Measurements from ENCODE around the gene DLG2. TPM values are rescaled to one million over a fixed set of nuclear protein-coding genes. Genes with fewer than 3 reads are reported as not detected.

DLG2 gene
- total RNA-seq, 2 donors from 2014 or later = 5.9 to 7.4 TPM

DNA sequence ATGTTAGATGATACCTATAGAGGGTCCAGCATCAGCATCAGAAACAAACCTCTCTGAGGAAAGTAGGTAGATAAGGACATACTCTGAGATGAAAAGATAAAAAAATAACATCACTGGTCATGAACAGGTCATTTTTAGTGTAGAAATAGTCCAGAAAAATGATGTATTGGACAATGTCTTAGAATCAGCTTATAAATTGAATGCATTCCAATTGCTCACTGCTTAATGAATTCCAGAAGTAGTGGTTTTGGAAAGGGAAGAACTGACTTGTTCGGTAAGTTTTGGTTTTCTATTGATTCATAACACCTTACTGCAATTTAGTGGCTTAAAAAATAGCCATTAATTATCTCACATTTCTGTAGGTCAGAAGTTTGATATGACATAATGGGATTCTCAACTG is 1411.5 kb downstream of the DLG2 start:
- intact Hi-C loops (cut with DNase I) = no loop called here
- DNase-seq (no peak), ATAC-seq (no peak)

- ATAC-seq (no peak), DNase-seq (no peak)
- intact Hi-C loops (cut with DNase I) = no loop called here
Observed at GRCh38 chr11:84214557-84214956, 1412.6 kb downstream of the DLG2 start.

- intact Hi-C loops (cut with DNase I) = no loop called here
- DNase-seq = no peak
Observed at GRCh38 chr11:84212468-84213390, 1414.4 kb downstream of the DLG2 start.

GRCh38 chr11:84211896-84212295 is 1415.2 kb downstream of the DLG2 start:
- no peak for DNase-seq
- intact Hi-C loops (cut with DNase I) = no loop called here
- ATAC-seq = no peak

More at GRCh38 chr11:84212468-84213390, 1414.4 kb downstream of the DLG2 start:
- no peak for ATAC-seq

DNA sequence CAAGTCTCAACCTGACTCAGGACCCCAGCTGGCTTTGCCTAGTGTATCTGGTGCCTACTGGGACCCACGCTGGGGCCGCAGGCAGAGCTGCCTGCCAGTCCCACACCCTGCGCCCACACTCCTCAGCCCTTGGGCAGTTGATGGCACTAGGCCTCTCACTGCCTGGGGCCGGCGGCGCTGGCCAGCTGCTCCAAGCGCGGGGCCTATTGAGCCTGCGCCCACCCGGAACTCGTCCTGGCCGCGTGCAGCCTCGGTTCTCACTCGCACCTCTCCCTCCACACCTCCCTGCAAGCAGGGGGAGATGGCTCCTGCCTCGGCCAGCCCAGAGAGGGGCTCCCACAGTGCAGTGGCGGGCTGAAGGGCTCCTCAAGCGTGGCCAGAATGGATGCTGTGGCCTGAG is 1432.4 kb downstream of the DLG2 start:
- ATAC-seq (no peak), DNase-seq (no peak)
- intact Hi-C loops (cut with DNase I) = no loop called here

GRCh38 chr11:84193706-84194105 is 1433.4 kb downstream of the DLG2 start:
- DNase-seq (no peak), ATAC-seq (no peak)
- intact Hi-C loops (cut with DNase I) = no loop called here

- no peak for DNase-seq
- intact Hi-C loops (cut with DNase I) = no loop called here
- ATAC-seq = no peak
Observed at GRCh38 chr11:84188521-84188920, 1438.6 kb downstream of the DLG2 start.

DNA sequence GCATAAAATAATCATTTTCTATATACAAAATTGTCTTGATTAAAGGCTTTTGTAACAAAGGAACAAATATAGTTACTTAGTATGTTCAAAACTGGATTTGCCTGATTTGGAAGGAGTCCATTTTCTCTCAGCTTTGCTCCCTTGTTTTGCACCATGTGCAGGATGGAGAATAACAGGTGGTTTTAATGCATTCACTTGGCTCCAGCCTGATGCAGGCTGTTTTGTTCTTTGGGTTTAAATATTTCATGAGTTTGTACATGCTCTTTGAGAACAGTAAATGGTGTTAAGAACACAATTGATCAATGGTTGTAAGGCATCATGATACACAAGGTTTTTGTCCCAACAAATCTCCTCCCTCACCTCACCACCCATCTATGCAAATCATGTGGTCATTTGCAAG is 1454.1 kb downstream of the DLG2 start:
- ATAC-seq = no peak
- intact Hi-C loops (cut with DNase I) = no loop called here

GRCh38 chr11:84165139-84165538 is 1462.0 kb downstream of the DLG2 start:
- intact Hi-C loops (cut with DNase I) = no loop called here
- DNase-seq = no peak
- ATAC-seq = no peak

More for the DNA sequence above, 1454.1 kb downstream of the DLG2 start:
- DNase-seq = no peak

GRCh38 chr11:84164728-84165127 is 1462.4 kb downstream of the DLG2 start:
- intact Hi-C loops (cut with DNase I) = no loop called here
- ATAC-seq (no peak), DNase-seq (no peak)

DNA sequence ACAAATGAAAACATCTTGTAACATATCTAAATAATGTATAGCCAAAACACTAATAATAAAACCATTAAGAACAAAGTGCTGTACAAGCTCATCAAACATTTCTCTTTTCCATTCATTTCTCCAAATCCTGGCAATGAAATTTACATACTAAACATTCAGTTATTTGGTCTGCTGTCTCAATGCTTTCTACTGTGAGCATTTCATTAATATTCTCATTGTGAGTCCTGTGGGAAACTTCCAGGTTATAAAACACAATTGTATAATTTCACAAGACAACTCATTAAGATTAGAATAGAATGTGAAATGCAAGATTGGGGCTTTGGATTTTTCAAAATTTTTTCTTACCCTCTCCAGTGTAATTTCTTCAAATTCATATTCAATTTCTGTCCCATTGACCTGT is 1464.0 kb downstream of the DLG2 start:
- intact Hi-C loops (cut with DNase I) = no loop called here
- DNase-seq = no peak
- ATAC-seq = no peak

GRCh38 chr11:84157639-84158038 is 1469.5 kb downstream of the DLG2 start:
- ATAC-seq (no peak), DNase-seq (no peak)
- intact Hi-C loops (cut with DNase I) = no loop called here

DNA sequence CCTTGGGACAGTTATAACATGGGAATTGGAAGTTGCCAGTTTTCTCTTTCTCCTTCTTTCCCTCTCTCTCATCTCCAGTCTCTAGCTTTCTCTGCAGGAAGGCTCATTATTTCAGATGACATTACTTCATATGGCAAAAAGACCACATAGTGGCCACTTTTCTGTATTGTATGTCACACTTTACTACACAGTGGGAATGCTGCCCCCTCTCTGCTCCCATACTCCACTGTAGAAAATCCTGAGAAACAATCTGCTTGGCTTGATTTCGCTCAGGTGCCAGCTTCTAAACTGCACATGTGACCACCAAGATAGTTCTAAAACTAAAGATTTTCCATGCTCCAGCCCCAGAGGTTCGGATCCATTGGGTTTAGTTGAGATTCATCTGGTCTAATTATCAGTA is 1480.3 kb downstream of the DLG2 start:
- DNase-seq (no peak), ATAC-seq (no peak)
- intact Hi-C loops (cut with DNase I) = no loop called here

DNA sequence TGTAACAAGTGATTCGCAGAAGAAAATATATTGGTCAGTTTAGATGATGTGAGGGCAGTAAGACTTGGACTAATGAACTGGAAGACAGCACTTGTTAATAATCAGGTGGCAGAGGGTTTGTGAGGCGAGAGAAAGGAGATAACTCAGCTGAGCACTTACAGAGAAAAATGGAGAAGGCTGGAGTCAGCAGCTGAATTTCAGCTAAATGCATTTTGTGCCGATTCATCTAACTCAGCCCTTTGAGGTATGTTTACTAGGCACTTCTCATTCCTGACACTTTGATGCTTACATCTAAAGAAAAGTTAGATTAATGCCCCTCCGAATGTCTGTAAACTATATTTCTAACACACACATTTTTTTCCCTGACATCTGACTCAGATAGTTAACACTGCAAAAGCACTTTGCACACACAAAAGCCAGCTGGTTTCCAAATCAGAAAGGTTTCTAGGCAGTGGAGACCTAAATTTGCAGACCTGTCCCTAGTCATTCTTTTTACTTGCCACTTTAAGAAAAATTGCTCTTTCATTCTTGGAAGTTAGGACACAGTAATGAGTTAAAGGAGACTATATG is 1481.4 kb downstream of the DLG2 start:
- DNase-seq = no peak
- intact Hi-C loops (cut with DNase I) = no loop called here
- ATAC-seq = no peak

- ATAC-seq (no peak), DNase-seq (no peak)
- intact Hi-C loops (cut with DNase I) = no loop called here
Observed at GRCh38 chr11:84144531-84144930, 1482.6 kb downstream of the DLG2 start.

- ATAC-seq (no peak), DNase-seq (no peak)
- intact Hi-C loops (cut with DNase I) = no loop called here
Observed at GRCh38 chr11:84142411-84142810, 1484.7 kb downstream of the DLG2 start.

DNA sequence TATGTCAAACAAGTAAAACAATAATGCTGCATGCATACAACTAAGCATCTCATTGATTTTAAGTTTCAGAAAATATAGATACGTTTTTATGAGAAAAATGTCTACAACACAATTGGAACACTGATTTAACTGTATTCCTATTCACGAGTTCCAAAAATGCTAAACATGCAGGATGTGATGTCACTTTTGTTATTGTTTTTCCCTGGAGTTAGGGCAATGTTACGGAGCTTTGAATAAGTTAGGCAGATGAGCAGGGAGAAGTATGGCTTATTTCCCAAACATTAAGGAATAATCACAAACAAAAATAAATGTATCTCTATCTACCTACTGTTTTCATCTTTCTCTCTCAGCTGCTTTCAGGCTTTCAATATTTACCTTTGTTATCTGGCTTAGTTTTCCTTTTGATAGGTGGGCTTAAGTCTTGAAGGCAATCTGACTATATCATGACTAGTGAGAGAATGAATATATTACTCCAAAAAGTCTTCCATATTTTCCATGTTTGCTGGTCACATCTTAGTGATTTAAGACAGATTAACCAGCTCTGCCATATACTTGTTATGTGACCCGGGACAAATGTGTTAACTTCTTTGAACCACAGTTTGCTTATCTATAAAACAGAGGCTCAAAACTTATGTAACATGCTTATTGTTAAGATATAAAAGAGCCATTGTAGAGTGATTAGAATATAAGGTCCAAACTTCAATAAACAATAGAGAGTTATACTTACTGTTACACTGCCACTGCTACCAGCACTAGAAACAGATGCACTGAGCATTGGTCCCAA is 1486.6 kb downstream of the DLG2 start:
- intact Hi-C loops (cut with DNase I) = no loop called here
- ATAC-seq (no peak), DNase-seq (no peak)

DNA sequence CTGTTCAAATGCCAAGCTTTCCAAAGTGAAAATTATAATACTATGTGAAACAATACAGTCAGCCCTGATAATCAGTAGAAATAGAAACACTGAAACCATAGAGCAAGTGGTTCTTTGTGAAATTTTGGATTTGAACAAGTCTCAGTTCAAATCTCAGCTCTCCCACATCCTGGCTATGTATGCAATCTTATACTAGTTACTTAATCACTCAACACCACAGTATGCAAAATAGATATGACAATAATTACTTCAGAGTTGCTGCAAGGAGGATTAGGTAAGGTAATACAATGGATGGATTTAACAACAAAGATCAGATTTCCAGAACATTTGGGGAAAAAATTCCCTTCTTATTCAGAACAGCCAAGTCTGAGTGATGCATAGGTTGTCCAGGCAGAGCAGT is 1489.2 kb downstream of the DLG2 start:
- DNase-seq (no peak), ATAC-seq (no peak)
- intact Hi-C loops (cut with DNase I) = no loop called here

DNA sequence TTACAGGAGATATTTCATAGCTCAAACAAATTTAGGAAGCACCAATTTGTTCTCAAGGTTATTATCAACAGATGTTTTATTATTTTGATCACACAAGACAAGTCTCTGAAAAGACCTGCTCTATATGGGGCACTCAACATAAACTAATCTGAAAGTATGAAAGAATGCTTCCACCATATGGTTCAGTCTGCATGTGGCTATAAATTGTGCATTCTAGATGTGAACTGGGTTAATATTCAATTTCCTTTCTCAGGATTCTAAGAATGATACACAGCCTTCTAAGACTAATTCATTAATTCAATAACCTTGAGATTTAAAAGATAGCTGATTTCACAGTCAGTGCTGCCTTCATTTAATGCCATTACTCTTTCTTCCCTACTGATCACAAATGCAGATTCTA is 1489.6 kb downstream of the DLG2 start:
- ATAC-seq (no peak), DNase-seq (no peak)
- intact Hi-C loops (cut with DNase I) = no loop called here

- ATAC-seq (peak in 1 of 2 donors; percentile 34), DNase-seq (no peak)
- intact Hi-C loops (cut with DNase I) = no loop called here
Observed at GRCh38 chr11:84136926-84137325, 1490.2 kb downstream of the DLG2 start.
